ENCODE results near the gene PROK2. TPM values are rescaled to one million over a fixed set of nuclear protein-coding genes. Genes with fewer than 3 reads are reported as not detected.

Gene PROK2
- total RNA-seq, 2 donors from 2014 or later = 0.48 TPM; not detected in 1

GRCh38 chr3:71800023-71800422, 15.1 kb upstream of the PROK2 start:
- Histone ChIP-seq H3K4me3 (no peak overlapping the region), H3K27me3 (no peaks in the 10 kb centered on the region), H3K9me3 (no peaks in the 10 kb centered on the region), H3K36me3 (no peaks in the 10 kb centered on the region), H3K27ac (no peak overlapping the region), H3K4me1 (no peaks in the 10 kb centered on the region)
- TF ChIP-seq, protein P1, sequence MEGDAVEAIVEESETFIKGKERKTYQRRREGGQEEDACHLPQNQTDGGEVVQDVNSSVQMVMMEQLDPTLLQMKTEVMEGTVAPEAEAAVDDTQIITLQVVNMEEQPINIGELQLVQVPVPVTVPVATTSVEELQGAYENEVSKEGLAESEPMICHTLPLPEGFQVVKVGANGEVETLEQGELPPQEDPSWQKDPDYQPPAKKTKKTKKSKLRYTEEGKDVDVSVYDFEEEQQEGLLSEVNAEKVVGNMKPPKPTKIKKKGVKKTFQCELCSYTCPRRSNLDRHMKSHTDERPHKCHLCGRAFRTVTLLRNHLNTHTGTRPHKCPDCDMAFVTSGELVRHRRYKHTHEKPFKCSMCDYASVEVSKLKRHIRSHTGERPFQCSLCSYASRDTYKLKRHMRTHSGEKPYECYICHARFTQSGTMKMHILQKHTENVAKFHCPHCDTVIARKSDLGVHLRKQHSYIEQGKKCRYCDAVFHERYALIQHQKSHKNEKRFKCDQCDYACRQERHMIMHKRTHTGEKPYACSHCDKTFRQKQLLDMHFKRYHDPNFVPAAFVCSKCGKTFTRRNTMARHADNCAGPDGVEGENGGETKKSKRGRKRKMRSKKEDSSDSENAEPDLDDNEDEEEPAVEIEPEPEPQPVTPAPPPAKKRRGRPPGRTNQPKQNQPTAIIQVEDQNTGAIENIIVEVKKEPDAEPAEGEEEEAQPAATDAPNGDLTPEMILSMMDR (IDR thresholded peaks at IDR 0.05) = no peak
- no peak for DNase-seq (ENCODE audit: low spot score)

DNA sequence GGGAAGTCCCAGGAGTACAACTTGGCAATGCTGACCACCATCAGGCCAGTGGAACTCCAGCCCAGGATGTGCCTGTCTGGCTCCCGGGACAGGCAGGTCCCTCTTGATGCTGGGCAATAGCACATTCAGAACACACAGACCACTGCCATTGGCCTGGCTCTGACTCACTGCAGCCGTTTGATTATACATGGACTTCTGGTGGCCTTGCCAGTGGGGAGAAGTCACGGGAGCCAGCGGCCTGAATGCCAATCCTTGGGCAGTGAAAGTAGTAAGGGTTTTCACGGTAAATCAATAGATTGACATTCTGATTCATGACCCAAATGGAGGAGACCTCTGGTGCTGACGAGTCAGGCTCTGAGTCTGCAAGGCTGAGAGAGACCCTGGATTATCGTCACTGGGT, 12.5 kb upstream of the PROK2 start:
- DNase-seq (ENCODE audit: low spot score) = no peak
- Histone ChIP-seq H3K27ac (no peak overlapping the region), H3K4me3 (no peak overlapping the region), H3K27me3 (no peaks in the 10 kb centered on the region), H3K4me1 (no peaks in the 10 kb centered on the region), H3K9me3 (no peaks in the 10 kb centered on the region), H3K36me3 (no peaks in the 10 kb centered on the region)
- TF ChIP-seq, protein P1 (IDR thresholded peaks at IDR 0.05) = no peak

- H3K4me1 ChIP-seq = no peaks in the 10 kb centered on the region
- H3K27ac ChIP-seq = no peak overlapping the region
- TF ChIP-seq, protein P1 (IDR thresholded peaks at IDR 0.05) = no peak
- no peaks in the 10 kb centered on the region for H3K27me3 ChIP-seq
- no peak overlapping the region for H3K4me3 ChIP-seq
- H3K9me3 ChIP-seq = no peaks in the 10 kb centered on the region
- H3K36me3 ChIP-seq = no peaks in the 10 kb centered on the region
- DNase-seq (ENCODE audit: low spot score) = no peak
Observed at GRCh38 chr3:71796290-71796689, 11.3 kb upstream of the PROK2 start.

- TF ChIP-seq, protein P1 (IDR thresholded peaks at IDR 0.05) = no peak
- no peaks in the 10 kb centered on the region for H3K4me1 ChIP-seq
- DNase-seq (ENCODE audit: low spot score) = no peak
Observed at GRCh38 chr3:71791634-71792033, 6.7 kb upstream of the PROK2 start.

GRCh38 chr3:71789922-71790321, 5.0 kb upstream of the PROK2 start:
- Histone ChIP-seq H3K36me3 (no peaks in the 10 kb centered on the region), H3K27ac (no peak overlapping the region), H3K4me3 (no peak overlapping the region), H3K9me3 (no peaks in the 10 kb centered on the region), H3K27me3 (no peaks in the 10 kb centered on the region), H3K4me1 (peaks cover 0 to 9% of the 10 kb centered on the region in 2 donors)
- TF ChIP-seq, protein P1 (IDR thresholded peaks at IDR 0.05) = no peak
- no peak for DNase-seq (ENCODE audit: low spot score)

More at GRCh38 chr3:71791634-71792033, 6.7 kb upstream of the PROK2 start:
- Histone ChIP-seq H3K27ac (no peak overlapping the region), H3K4me3 (no peak overlapping the region), H3K27me3 (no peaks in the 10 kb centered on the region), H3K9me3 (no peaks in the 10 kb centered on the region), H3K36me3 (no peaks in the 10 kb centered on the region)

DNA sequence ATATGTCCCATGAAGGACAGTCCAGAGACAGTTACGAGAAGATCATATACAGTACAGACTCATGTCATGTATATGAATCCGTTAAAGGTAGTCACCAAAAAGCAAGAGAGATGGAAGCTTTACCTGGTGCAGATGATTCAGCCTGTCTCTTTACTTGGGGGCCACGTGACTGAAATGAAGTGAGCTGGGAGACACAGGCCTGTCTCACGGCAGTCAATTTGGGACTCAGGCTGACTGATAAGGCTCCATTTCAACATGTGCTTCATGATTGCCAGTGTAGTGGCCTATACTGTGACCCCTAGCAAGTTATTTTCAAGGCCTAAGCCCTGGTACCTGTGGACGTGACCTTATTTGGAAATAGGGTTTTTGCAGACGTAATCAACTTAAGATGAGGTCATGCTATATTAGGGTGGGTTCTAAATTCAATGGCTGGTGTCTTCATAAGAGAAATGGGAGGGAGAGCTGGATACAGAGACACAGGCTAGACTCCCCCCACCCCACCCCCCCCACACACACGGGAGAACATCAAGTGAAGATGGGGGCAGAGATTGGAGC, 3.0 kb upstream of the PROK2 start:
- DNase-seq (ENCODE audit: low spot score) = no peak
- H3K27ac ChIP-seq = no peak overlapping the region
- H3K4me1 ChIP-seq = peaks cover 0 to 20% of the 10 kb centered on the region in 2 donors
- TF ChIP-seq, protein P1 (IDR thresholded peaks at IDR 0.05) = no peak
- H3K36me3 ChIP-seq = no peaks in the 10 kb centered on the region
- H3K4me3 ChIP-seq = no peak overlapping the region
- no peaks in the 10 kb centered on the region for H3K9me3 ChIP-seq
- H3K27me3 ChIP-seq = peaks cover 6 to 13% of the 10 kb centered on the region in 2 donors
